ENCODE measurements around the gene L3HYPDH. TPM values are rescaled to one million over a fixed set of nuclear protein-coding genes. Genes with fewer than 3 reads are reported as not detected.

The L3HYPDH gene
- 43.9 to 48.9 TPM (median 48.2 TPM) in 5 replicates for total RNA-seq (2022; extraction: Qiagen RNA extraction)

GRCh38 chr14:59483819-59484638, at the start of gene L3HYPDH, which contains the start of gene JKAMP:
Gene L3HYPDH, minus strand, starts transcription at chr14:59484408. Its CDS starts 92 bp downstream, at chr14:59484316.
Gene JKAMP, plus strand, starts transcription at chr14:59484517. Its CDS starts 73 bp downstream, at chr14:59484590.

DNA sequence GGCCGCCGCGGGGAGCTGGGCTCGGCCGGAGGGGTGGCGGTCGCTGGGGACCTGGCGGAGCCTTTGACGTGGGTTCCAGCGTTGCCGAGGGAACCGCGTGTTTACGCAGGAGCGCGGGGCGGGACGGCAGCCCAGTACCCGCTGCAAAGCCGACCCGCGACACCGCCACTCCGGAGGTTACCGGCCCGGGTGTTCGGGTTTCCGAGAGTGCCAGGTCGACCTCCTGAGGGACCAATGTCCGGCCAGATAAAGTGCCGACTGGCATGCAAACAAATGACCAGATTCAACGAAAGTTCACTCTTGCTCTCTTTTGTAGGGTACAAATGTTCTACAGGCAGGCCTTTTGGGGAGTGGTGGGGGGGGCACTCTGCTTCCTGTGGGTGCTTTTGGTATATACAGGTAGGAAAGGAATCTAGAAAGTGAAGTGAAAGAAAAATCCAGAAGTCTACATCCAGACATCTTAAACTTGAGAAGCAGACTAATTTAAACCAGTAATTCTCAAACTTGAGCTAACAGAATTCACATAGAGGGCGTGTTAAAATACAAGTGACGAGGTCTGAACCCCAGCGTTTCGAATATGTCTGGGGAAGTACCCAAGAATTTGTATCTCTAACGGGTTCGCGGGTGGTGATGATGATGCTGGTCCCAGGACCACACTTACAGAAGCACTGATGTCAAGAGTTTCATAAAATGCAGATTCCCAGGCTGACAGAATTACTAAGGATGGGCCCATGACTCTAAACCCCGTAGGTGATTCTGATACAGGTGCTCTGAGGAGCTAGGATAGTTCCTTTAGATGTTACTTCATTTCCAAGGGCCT, 18.7 kb downstream of the L3HYPDH start, which contains the start of gene GPR135:
Gene GPR135, minus strand, starts transcription at position 65 of the 820 bp plus-strand sequence. CDS start 154 bp downstream, outside the sequence.

Other genes with a start within 250 kb of the L3HYPDH start
- 0.82 to 1.2 TPM (median 1.1 TPM) in 5 replicates for gene GPR135, start 19.0 kb downstream of the L3HYPDH start, total RNA-seq (2022; extraction: Qiagen RNA extraction)
- 75.0 to 88.0 TPM (median 76.9 TPM) in 5 replicates for gene JKAMP, start 109 bp upstream of the L3HYPDH start, total RNA-seq (2022; extraction: Qiagen RNA extraction)
- gene CCDC175, start 92.4 kb upstream of the L3HYPDH start, total RNA-seq (2022; extraction: Qiagen RNA extraction): not detected in 5 replicates